Measurements from ENCODE around the gene SLC6A2.
"Not testable (repeated sequence)": the region's sequence is repeated elsewhere in the genome, so short reads cannot be mapped to it uniquely, and the experiment has no call there.

The SLC6A2 gene

DNA sequence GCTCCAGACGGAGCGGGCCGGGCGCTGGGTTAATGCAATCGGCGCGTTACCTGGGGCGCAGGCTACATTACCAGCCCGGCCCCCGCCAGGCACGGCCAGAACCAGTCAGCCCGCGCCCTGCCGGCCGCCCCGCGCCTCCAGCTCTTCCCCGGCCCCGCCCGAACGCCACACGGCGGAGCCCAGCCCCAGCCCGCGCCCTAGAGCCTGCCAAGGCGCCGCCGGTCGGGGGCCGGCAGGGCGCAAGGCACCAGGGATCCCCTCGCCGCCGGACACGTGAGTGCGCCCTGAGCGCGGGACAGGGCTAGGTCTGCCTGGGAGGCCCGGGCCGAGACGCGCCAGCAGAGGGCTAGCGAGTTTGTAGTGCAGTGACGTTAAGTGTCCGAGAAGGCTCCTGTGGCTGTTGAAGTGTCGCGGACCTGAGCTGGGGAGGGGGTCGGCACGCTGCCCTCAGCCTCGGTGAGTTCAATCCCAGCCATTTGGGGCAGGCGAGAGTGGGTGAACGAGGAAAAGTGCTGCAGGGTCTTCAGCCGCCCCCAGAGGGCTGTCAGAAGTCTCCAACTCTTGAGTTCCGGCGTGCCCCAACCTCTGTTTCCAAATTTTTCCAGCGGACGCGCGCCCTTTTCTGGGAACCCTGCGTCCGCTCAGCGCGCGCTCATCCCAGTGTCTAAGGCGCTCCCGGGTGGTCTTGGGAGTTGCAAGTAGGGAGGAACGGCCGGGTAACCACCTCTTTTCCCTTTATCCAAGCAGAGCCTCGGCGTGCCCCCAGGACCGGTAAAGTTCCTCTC lies at the start of gene SLC6A2:
Gene SLC6A2 (plus strand): TSS at position 92 of the 785 bp plus-strand sequence. CDS start 707 bp downstream, outside the sequence.
- DNase-seq, result no peak

GRCh38 chr16:55613613-55614335 lies 42.0 kb upstream of the SLC6A2 start:
- DNase-seq, result no peak

DNA sequence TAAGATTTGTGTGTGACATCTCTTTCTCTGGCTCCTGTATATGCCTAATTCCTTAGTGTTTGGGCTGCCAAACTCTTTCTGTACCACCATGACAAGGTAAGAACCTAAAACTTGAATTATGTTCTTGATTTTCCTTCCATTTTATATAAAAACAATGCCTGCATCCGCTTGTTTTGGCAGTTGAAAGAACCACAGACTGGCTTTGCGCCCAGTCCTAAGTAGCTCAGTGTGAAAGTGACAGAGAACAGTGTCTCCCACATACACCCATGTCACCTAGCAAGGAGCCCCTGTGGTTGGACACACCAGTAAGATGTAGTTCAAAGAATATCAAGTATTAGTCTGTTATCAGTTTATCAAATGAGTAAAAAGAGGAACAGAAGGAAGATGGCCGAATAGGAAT lies 40.7 kb upstream of the SLC6A2 start:
- DNase-seq, result no peak

GRCh38 chr16:55615670-55616069 lies 40.1 kb upstream of the SLC6A2 start:
- DNase-seq, result not testable (repeated sequence)

DNA sequence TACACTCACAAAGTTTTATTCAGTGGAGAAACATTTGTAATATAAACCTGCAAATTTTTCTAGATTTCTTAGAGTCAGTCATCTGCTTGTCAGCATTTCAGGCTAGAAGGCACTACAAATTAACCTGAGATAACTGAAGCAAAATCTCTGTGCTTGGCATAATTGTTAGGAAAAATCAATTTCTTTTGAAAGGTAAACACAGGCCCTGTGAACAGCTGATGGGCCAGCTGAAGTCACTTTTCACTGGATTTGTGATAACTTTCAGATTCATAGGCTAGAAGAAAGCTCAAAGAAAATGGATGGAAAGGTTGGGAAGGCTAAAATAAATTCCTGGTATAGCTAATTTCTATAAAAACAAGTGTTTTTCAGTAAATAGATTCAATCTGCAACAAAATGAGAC lies 34.0 kb upstream of the SLC6A2 start:
- DNase-seq, result no peak

GRCh38 chr16:55622272-55622671 lies 33.5 kb upstream of the SLC6A2 start:
- DNase-seq, result no peak

- DNase-seq, result no peak
Measured at GRCh38 chr16:55622930-55623561, 32.7 kb upstream of the SLC6A2 start.

GRCh38 chr16:55623640-55624039 lies 32.1 kb upstream of the SLC6A2 start:
- DNase-seq, result no peak

DNA sequence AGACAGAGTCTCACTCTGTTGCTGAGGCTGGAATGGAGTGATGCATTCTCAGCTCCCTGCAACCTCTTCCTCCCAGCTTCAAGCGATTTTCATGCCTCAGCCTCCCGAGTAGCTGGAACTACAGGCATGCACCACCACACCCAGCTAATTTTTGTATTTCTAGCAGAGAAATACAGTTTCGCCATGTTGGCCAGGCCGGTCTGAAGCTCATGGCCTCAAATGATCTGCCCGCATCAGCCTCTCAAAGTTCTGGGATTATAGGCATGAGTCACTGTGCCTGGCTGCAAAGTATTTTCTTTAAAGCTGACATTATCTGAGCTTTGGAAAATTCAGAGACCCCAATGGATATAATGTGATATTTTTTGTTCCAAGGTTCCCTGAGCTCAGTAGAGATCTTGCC lies 31.1 kb upstream of the SLC6A2 start:
- no peak for DNase-seq

GRCh38 chr16:55625843-55626242 lies 29.9 kb upstream of the SLC6A2 start:
- DNase-seq, result no peak

DNA sequence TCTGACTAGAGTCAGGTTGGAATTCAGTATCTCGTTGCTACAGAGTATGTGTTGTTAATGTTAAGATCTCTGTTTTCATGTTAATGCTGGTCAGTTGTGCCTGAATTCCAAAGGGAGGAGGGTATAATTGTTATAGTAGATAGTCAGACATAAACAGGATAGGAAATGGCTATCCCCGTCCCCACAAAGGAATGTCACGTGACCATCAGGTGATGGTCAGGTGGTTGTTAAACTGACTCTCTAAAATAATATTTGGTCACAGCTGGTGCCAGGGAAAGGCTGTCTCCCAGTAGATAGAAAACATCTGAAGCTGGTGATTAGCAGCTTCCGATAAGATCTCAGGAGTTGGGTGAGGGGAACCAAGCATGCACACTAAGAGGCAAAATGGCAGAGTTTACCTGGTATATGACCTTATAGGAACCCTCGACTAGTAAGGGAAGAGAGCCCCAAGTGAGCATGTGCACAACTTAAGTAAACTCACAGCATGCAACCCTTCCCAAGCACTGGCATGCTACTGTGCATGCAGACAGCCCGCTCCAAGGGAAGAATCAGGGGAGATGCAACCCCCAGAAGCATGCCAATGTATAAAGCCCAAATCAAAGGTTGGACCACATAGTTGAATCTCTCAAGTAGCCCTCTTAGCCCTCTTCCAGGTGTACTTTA lies 27.4 kb upstream of the SLC6A2 start:
- no peak for DNase-seq

- DNase-seq, result no peak
Measured at GRCh38 chr16:55630774-55631173, 25.0 kb upstream of the SLC6A2 start.

- DNase-seq, result no peak
Measured at GRCh38 chr16:55632259-55632658, 23.5 kb upstream of the SLC6A2 start.

DNA sequence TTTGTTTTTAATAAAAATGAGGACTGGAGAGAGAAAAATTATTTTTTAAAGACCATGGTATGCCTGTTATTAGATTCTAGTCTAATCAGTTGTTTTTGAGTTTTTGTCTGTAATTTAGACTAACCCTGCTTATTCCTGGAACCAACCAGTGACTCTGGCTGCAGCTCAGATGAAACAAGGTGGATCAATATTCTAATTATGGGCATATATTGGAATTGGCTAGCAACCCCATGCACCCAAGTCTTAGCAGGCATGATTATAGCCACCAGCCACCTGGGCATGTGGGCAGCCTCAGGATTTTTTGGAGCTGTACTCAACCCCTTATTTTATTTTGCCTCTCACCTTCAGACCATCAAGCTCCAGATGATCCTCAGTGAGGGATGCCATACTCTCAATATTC lies 21.6 kb upstream of the SLC6A2 start:
- DNase-seq, result no peak

GRCh38 chr16:55638256-55638655 lies 17.5 kb upstream of the SLC6A2 start:
- DNase-seq, result no peak

DNA sequence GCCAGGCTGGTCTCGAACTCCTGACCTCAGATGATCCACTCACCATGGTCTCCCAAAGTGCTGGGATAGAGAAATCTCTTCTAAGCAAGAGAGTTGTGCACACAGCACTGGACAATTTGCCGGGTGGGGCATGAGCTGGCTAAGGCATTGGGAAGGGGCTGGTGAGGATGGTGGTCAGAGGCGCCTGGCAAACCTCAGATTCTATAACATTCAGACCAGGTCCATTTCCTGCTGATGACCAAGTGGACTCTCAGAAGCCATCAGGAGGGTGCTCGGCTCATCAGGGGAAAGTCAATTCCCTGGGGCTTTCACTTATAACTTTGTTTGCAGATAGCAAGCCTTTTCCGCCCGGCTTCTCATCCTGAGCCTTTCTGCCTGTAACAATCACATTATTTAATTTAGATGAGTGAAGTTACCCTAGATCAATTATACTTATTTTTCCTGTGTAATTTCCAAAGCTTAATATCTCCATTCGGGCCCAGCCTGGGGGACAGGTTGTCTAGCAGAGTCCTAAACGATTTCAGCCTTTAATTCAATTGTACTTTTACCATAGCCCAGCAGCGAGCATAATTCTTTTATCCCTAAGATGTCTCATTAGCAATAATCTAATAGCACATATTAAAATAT lies 15.0 kb upstream of the SLC6A2 start:
- no peak for DNase-seq

DNA sequence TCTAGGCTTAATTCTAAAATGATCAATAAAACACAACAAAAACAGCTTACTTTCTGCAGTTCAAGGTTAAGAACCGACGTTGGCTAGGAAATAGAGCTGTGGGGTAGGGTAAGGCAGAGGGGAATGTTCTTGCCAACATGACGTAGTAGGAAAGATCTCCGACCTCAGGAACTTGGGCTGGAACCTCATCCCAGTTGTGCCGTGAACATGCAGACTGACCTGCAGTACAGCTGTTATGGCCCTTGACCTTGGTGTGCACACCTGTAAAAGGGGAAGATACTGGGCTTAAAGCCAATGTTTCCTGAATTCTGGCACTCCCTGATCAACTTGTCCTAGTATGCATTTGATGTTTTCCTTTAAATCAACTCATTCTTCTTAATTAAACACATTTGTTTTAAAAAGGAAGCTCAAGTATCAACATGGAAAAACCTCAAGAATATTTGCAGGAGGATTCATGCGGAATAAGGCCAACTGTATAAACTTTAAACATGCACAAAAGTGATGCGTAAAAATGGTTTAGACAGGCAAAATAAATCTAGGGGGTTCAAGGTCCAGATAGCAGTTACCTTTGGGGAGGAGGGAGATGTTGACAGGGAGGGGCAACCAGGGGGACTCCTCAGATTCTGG lies 14.2 kb upstream of the SLC6A2 start:
- no peak for DNase-seq

- DNase-seq, result no peak
Measured at GRCh38 chr16:55642611-55643010, 13.2 kb upstream of the SLC6A2 start.

- DNase-seq, result no peak
Measured at GRCh38 chr16:55643161-55643970, 12.4 kb upstream of the SLC6A2 start.

- no peak for DNase-seq
Measured at GRCh38 chr16:55645986-55646385, 9.8 kb upstream of the SLC6A2 start.

GRCh38 chr16:55647343-55647742 lies 8.4 kb upstream of the SLC6A2 start:
- DNase-seq, result no peak

DNA sequence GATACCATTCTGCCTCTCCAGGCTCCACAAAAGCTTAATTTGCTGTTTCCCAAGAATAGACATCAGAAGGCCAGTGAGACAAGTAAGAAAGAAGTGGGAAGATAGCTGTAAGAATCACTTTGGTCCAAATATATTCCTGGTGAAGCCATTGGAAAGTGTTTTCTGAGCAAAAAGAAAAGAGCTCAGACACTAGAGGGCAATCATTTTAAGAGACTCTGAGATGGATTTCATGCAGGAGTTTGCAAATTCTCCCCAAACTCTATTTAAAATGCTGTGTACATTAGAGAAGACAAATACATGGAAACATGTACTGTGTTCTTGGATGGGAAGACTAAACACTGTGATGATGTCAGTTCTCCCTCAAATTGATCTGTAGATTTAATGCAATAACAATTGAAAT lies 8.0 kb upstream of the SLC6A2 start:
- no peak for DNase-seq
